Right ventricle myocardium inferior (tissue), 1 donor: ENCODE results near the gene B3GNT7. TPM values are rescaled to one million over a fixed set of nuclear protein-coding genes. Genes with fewer than 3 reads are reported as not detected.
"Not testable (repeated sequence)": the region's sequence is repeated elsewhere in the genome, so short reads cannot be mapped to it uniquely, and the experiment has no call there.

ENCODE experiments used
- ATAC-seq: fragments of 200-7000 bp; cut with Tn5 transposase; one replicate; pipeline ENCODE4 v1.9.1; 2020; ENCODE audit warnings: mild to moderate bottlenecking, moderate library complexity
- DNase-seq: peaks from one replicate; pipeline ENCODE4 v3.0.0; 2021; ENCODE audit errors: missing footprints
- intact Hi-C: fragments of 100-400 bp; cut with DNase I; formaldehyde crosslinking; loops from one replicate; pipeline ENCODE4 v1.11.0; 2022
- total RNA-seq: library from RNA; stranded (reverse); fragmentation: NEBNext Ultra II Directional; extraction: Animal tissue kit (Norgen Biotek cat#: 25700); gene quantifications from one replicate; pipeline ENCODE4 v1.2.1, GENCODE V29; 2021
- donor health status: DM: no; HTN: yes; CAD: no; lungs with severe emphysema.

B3GNT7 gene
- total RNA-seq, 1 donor from 2014 or later: 9.1 TPM

DNA sequence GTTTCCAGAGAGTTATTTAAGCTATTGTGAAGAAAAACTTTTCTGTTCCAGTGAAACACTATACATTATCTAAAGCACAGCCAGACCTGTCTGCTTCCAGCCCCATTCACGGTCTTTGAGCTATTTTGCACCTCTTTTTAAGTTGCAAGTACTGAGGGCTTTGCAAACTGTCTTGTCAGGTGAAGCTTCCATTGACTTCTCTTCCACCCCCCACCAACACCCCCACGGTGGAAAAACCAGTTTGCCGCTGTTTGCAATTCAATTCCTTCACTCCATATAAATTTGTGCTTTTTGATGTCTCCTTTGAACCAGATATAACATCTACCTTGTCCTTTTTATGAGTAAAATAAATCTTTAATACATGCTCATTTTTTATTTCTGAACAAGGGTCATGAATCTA lies 15.7 kb downstream of the B3GNT7 start:
- intact Hi-C loops: loop anchor here (5.0 to 10.0 kb wide), 2 partner anchors 164 to 306 kb away; no protein-coding TSS in a partner anchor
- DNase-seq (no peak), ATAC-seq (no peak)

DNA sequence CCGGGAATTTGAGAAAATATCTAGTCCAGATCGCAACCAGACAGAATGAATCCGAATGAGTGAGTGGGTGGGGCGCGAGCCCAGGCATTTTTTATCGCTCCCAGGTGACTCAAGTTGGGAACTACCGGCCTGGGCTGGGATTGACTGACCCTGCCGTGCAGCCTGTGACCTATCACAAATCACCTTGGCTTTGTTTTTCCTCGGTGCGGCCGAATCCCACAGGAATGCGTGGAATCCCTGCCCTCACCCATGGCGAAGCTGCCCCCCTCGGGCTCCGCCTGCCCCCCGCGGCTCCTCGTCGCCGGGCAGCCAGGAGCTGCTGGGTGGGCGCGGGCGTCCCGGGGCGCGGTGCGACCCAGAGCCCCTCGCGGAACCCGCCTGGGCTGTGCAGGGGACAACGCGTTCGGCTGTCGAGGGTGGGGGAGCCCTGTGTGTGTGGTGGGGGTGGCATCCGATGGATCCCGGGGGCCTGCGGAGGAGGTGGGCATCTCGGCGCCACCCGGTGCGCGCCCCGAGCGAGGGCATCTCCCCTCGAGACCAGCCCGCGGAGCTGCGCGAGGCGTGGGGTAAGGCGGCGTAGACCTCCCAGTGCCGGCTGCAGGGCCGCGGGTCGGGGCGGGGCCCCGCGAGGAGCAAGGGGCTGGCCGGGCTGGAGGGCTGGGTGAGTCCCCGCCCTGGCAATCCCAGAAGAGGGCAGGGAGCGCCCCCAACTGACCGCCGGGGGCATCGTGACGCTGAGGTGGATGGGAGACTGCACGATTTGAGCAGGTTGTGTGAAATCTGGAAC lies 16.5 kb downstream of the B3GNT7 start:
- DNase-seq: peak; percentile 85
- intact Hi-C loops: loop anchor here (1.0 to 10.0 kb wide), 3 partner anchors 165 to 307 kb away; no protein-coding TSS in a partner anchor
- peak; percentile 98 for ATAC-seq

GRCh38 chr2:231412618-231412963 lies 17.1 kb downstream of the B3GNT7 start:
- DNase-seq: no peak
- ATAC-seq: no peak
- intact Hi-C loops: loop anchor here (1.0 to 10.0 kb wide), 3 partner anchors 165 to 308 kb away; no protein-coding TSS in a partner anchor

GRCh38 chr2:231413456-231413855 lies 17.9 kb downstream of the B3GNT7 start:
- DNase-seq: no peak
- intact Hi-C loops: loop anchor here (5.0 to 10.0 kb wide), 2 partner anchors 166 to 309 kb away; no protein-coding TSS in a partner anchor

GRCh38 chr2:231413921-231414476 lies 18.5 kb downstream of the B3GNT7 start:
- ATAC-seq: no peak
- DNase-seq: no peak
- intact Hi-C loops: loop anchor here (5.0 to 10.0 kb wide), 2 partner anchors 167 to 309 kb away; no protein-coding TSS in a partner anchor

More at GRCh38 chr2:231413456-231413855, 17.9 kb downstream of the B3GNT7 start:
- ATAC-seq: no peak

DNA sequence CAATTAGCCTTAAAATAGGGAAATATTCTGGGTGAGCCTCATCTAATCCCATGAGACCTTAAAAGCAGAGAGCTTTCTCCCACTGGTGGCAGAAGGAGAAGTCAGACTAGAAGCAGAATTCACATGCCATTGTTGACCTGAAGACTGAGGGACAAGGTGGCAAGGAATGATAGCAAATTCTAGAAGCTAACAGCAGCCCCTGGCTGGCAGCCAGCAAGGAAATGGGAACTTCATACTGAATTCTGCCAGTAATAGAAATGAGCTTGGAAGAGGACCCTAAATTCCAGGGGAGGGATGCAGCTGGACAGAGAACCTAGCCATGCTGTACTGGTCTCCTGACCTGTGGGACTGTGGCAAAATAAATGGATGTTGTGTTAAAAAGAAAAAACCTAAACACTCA lies 19.5 kb downstream of the B3GNT7 start:
- intact Hi-C loops: loop anchor here (10.0 kb wide), 1 partner anchor 310 kb away; no protein-coding TSS in a partner anchor

GRCh38 chr2:231418820-231419640 lies 23.5 kb downstream of the B3GNT7 start:
- DNase-seq: no peak
- intact Hi-C loops: loop anchor here (10.0 kb wide), 1 partner anchor 314 kb away; no protein-coding TSS in a partner anchor
- no peak for ATAC-seq

More for the DNA sequence above, 19.5 kb downstream of the B3GNT7 start:
- no peak for DNase-seq
- no peak for ATAC-seq

- DNase-seq: no peak
- no peak for ATAC-seq
Measured at GRCh38 chr2:231421051-231421580, 25.6 kb downstream of the B3GNT7 start.

DNA sequence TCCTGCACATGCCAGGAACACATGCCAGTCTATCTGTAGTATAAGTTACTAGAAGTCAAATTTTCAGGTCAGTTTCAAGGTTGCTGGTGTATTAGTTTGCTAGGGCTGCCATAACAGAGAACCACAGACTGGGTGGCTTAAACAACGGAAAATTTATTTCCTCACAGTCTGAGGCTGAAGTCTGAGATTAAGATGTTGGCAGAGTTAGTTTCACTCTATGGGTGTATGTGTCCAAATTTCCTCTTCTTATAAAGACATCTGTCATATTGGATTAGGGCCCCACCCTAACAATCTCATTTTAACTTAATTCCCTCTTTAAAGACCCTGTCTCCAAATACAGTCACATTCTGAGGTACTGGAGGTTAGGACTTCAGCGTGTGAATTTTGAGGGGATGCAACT lies 26.5 kb downstream of the B3GNT7 start:
- intact Hi-C loops: no loop called here
- DNase-seq (no peak), ATAC-seq (no peak)

More at GRCh38 chr2:231421051-231421580, 25.6 kb downstream of the B3GNT7 start:
- intact Hi-C loops: no loop called here

DNA sequence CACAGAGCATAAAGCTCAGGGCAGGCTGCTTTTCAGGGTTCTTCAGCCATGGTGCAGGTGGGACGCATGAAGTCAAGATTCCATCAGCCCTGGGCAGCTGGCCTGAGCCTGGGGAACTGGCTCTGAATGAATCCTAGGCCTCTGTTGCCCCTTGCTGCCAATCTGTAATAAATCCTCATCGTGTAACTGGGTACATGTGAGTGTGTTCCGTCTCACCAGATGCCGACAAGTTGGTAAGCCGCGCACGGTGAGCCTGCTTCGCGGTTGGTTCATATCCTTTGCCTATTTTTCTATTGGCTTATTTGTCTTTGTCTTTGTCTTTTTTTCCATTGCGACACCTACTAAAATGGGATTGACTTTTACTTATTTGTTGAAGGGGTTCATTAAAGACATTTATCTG lies 27.7 kb downstream of the B3GNT7 start:
- ATAC-seq: no peak
- DNase-seq: no peak
- intact Hi-C loops: no loop called here

GRCh38 chr2:231425291-231425810 lies 29.8 kb downstream of the B3GNT7 start:
- intact Hi-C loops: no loop called here
- no peak for DNase-seq
- ATAC-seq: no peak

DNA sequence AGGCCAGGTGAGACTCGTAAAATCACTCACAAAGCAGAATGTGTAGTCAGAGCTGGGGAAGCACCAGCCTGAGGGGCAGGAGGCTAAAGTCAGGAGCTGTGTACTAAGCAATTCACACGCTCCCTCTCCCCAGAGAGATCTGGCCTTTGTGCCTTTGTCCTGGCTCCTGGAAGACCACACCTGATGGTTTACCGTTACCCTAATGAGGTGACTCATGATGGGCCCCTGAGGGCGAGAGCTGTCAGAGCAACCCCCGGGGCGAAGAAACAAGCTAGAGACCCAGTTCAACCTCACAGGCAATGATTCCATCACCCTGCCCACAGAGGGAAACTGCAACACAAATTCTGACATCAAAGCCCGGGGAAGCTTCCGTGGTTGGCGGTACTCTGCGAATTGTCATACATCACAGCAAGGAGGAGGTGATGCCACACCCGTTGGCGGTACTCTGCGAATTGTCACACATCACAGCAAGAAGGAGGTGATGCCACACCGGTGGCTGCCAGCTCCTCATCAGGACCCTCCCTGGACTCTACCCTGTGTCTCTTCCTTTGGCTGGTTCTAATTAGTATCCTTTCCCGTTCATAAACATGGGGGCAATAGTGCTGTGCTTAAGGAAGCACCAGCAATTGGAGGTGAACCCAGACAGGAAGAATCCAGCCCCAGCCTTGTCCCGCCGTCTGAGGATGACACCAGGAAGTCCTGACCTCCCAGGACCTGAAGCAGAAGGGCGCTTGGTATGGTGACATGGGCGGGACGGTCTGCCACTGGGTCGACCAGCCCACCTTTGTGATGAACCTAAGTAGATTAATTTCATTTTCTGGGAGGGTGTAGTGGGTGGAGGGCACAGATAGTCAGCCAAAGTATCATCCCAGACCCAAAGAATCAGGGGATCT lies 30.5 kb downstream of the B3GNT7 start:
- intact Hi-C loops: no loop called here
- ATAC-seq (no peak), DNase-seq (no peak)

- DNase-seq (no peak), ATAC-seq (no peak)
- intact Hi-C loops: no loop called here
Measured at GRCh38 chr2:231427116-231427515, 31.6 kb downstream of the B3GNT7 start.

- intact Hi-C loops: no loop called here
- DNase-seq (no peak), ATAC-seq (no peak)
Measured at GRCh38 chr2:231429152-231429551, 33.6 kb downstream of the B3GNT7 start.

GRCh38 chr2:231429901-231430300 lies 34.4 kb downstream of the B3GNT7 start:
- DNase-seq (no peak), ATAC-seq (no peak)
- intact Hi-C loops: no loop called here

- DNase-seq, ATAC-seq: not testable (repeated sequence)
Measured at GRCh38 chr2:231430437-231430836, 34.9 kb downstream of the B3GNT7 start.

DNA sequence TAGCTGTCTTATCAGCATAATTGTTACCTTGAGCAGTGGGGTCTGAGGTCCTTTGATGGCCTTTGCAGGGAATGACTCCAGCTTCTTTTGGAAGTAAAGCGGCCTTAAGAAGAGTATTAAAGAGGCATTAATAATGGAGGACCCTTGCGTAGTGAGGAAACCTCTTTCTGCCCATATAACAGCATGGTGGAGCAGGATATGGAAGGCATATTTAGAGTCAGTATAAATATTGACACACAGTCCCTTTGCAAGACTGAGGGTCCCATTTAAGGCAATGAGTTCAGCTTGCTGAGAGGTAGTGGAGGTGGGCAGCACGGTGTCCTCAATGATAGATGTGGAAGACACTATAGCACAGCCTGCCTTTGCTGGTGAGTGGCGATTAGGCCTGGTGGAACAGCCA lies 36.1 kb downstream of the B3GNT7 start:
- no peak for ATAC-seq
- no peak for DNase-seq
- intact Hi-C loops: no loop called here

More at GRCh38 chr2:231430437-231430836, 34.9 kb downstream of the B3GNT7 start:
- intact Hi-C loops: not testable (repeated sequence)

DNA sequence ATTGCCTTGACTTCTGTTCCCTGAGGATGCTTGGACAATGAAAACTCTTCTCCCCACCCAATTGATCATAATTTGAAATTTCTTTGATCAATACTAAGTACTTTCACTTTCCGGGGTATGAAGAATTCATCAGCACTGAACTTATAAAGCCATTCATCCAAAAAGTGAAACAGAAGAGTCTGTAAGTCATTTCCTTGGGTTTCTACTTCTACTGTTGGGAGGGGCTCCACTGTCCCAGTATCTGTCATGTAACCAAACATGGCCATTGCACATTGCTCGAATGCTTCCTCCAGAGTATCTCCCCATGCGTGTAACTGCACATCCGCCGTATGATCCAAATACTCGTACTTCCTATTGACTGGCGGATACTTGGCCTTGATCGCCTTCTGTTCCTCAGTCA lies 38.5 kb downstream of the B3GNT7 start:
- ATAC-seq: no peak
- intact Hi-C loops: no loop called here
- DNase-seq: no peak
